RWPE2 (cell line): ENCODE data around the gene LCORL.

Experiments
- ATAC-seq: fragments of 200-7000 bp; cut with Tn5 transposase; 3 replicates; pipeline ENCODE4 v1.9.1; 2021; ENCODE audit warnings: low read depth
- DNase-seq: peaks from one replicate; pipeline ENCODE4 v3.0.0-alpha.2; 2020; ENCODE audit warnings: low spot score
- H3K27ac ChIP-seq: fragments of 450-650 bp; 2 replicates; pipeline ENCODE4 v1.5.1; 2017; ENCODE audit warnings: mild to moderate bottlenecking; ENCODE audit not compliant: poor library complexity, severe bottlenecking
- H3K27me3 ChIP-seq: fragments of 250-450 bp; sonication (Bioruptor Pico); 2 replicates; pipeline ENCODE4 v1.5.1; 2021; ENCODE audit warnings: mild to moderate bottlenecking, moderate library complexity; ENCODE audit not compliant: insufficient read depth, poor library complexity, severe bottlenecking
- H3K36me3 ChIP-seq: fragments of 250-450 bp; sonication (Bioruptor Pico); 2 replicates; pipeline ENCODE4 v1.5.1; 2020; ENCODE audit warnings: low read depth, mild to moderate bottlenecking, moderate library complexity
- H3K4me1 ChIP-seq: fragments of 250-450 bp; sonication (Bioruptor Pico); 2 replicates; pipeline ENCODE4 v1.5.1; 2021; ENCODE audit warnings: mild to moderate bottlenecking, moderate library complexity; ENCODE audit not compliant: insufficient read depth, poor library complexity, severe bottlenecking
- H3K4me3 ChIP-seq: fragments of 250-450 bp; sonication (Bioruptor Pico); 2 replicates; pipeline ENCODE4 v1.5.1; 2021; ENCODE audit warnings: mild to moderate bottlenecking, moderate library complexity; ENCODE audit not compliant: severe bottlenecking
- H3K9me3 ChIP-seq: fragments of 250-450 bp; sonication (Bioruptor Pico); 2 replicates; pipeline ENCODE4 v1.5.1; 2021; ENCODE audit warnings: mild to moderate bottlenecking, moderate library complexity; ENCODE audit not compliant: severe bottlenecking
- TF ChIP-seq, protein P1 (sequence below): fragments of 450-650 bp; IDR thresholded peaks from one replicate; pipeline ENCODE4 v1.5.1; 2017; ENCODE audit warnings: mild to moderate bottlenecking, moderate library complexity; ENCODE audit not compliant: poor library complexity, severe bottlenecking

LCORL gene

DNA sequence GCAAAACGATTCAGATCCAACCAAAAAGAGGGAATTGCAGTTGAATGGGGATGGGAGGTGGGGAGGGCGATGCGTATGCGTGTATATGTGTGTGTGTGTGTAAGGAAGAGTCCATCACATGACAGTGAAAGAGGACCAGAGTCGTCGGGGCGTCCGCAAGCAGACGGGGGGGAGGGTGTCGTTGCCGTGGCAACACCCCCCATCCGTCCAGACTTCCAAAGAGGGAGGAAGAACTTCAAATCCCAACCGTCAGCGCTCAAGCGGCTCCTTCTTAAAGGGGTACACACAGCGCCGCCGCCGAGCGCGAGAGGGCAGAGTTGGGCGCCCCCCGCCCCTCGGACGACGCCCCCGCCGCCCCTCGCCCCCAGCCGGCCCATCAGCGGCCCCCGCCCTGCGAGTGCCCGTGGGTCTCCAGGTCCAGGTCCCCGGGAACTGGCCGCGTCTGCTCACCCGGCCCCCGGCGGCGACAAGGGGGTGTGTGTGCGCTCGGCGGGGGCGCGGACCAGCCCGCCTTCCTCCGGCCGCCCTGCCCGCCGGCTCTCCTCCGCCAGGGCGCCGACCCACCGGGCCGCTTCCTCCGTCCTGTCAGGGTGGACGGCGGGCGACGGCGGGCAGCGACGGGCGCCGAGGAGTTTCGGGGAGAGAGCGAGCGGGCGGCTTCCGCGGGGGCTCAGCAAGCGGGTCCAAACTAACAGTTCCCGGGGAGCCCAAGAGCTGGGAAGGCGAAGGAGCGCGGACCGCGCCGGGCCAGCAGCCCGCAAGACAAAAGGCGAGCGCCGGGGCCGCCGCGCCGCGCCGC, 685 bp downstream of the LCORL start:
- DNase-seq (peak; percentile 72), ATAC-seq (peak; percentile 24)
- Histone ChIP-seq H3K27ac (peak overlapping the region; percentile 71), H3K27me3 (peaks cover 7% of the 10 kb centered on the region), H3K36me3 (no peaks in the 10 kb centered on the region), H3K9me3 (no peaks in the 10 kb centered on the region), H3K4me3 (peak overlapping the region; percentile 91), H3K4me1 (no peaks in the 10 kb centered on the region)
- TF ChIP-seq, protein P1, sequence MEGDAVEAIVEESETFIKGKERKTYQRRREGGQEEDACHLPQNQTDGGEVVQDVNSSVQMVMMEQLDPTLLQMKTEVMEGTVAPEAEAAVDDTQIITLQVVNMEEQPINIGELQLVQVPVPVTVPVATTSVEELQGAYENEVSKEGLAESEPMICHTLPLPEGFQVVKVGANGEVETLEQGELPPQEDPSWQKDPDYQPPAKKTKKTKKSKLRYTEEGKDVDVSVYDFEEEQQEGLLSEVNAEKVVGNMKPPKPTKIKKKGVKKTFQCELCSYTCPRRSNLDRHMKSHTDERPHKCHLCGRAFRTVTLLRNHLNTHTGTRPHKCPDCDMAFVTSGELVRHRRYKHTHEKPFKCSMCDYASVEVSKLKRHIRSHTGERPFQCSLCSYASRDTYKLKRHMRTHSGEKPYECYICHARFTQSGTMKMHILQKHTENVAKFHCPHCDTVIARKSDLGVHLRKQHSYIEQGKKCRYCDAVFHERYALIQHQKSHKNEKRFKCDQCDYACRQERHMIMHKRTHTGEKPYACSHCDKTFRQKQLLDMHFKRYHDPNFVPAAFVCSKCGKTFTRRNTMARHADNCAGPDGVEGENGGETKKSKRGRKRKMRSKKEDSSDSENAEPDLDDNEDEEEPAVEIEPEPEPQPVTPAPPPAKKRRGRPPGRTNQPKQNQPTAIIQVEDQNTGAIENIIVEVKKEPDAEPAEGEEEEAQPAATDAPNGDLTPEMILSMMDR: no peak

DNA sequence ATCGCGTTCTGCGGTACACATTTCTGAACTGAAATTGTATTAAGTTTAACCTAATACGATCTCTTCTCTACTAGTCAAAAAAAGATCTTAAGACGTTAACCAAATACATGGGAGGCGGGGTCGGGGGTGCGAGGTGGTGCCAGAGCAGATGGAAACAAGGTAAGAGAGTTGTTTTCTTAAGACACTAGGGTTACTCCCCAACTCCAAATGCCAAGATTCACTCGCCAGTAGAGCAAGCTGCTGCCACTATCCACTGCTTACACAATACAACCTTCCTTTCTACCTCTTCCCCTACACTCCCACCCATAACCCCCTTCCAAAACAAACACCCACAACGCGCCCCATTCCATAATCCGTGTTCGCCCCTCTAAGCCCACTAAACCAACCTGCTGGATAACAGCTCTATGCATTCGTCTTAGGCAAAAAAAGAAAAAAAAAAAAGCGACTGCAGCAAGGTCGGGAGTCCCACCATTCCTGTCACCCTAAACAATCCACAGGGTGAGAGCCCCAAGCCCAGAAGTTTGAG, 1.3 kb downstream of the LCORL start:
- TF ChIP-seq, protein P1: no peak
- Histone ChIP-seq H3K4me1 (no peaks in the 10 kb centered on the region), H3K4me3 (peak overlapping the region; percentile 91), H3K27ac (peak overlapping the region; percentile 71), H3K27me3 (peaks cover 7% of the 10 kb centered on the region), H3K36me3 (no peaks in the 10 kb centered on the region), H3K9me3 (no peaks in the 10 kb centered on the region)
- DNase-seq (no peak), ATAC-seq (no peak)

DNA sequence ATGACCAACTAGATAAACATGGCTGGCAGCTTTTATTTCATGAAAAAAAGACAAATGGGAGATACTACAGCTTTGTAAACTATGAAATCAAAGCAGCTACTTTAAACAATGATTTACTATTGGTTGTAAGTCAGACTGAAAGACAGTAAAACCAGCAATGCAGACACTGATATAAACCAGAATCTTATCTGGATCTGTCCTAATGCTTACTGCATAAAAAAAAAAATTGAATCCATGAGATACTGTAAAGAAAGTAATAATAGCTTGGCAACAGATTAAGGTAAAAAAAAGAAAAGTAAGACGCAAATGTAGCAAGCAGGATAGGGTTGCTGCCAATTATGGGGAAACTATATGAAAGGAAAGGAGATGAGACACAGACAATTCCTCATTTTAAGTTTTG, 7.3 kb downstream of the LCORL start:
- Histone ChIP-seq H3K4me1 (peaks cover 3% of the 10 kb centered on the region), H3K36me3 (no peaks in the 10 kb centered on the region), H3K27me3 (no peaks in the 10 kb centered on the region), H3K4me3 (no peak overlapping the region), H3K27ac (no peak overlapping the region), H3K9me3 (no peaks in the 10 kb centered on the region)
- ATAC-seq (no peak), DNase-seq (no peak)
- TF ChIP-seq, protein P1: no peak

DNA sequence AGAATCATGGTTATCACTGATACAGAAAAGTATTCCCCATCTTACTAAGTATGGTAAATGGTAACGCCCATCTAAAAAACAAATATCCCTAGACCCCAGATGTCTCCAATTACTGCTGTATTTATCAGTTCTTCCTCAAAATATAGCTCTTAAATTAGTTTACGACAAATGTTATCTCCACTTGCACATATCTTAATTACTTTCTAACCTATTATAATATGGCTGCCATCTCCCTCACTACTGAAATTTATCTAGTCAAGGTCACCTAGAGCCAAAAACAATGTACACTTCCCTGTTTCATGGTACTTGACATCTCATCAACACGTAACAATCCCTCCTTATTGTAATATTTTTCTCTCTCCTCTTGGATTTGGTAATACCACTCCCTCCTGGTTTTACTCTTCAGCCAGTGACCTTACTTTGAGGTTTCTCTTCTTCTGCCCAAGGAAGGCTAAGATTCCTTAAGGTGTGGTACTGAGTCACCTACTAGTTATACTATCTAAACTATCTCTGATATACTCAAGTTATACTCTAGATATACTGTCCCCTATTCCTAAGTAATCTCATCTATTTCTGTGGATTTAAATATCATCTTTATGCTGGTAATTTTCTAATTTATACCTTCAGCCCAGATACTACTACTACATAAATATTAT, 8.6 kb downstream of the LCORL start:
- H3K4me1 ChIP-seq: peaks cover 3% of the 10 kb centered on the region
- H3K27me3 ChIP-seq: no peaks in the 10 kb centered on the region
- DNase-seq: no peak
- H3K27ac ChIP-seq: no peak overlapping the region
- no peak overlapping the region for H3K4me3 ChIP-seq
- H3K36me3 ChIP-seq: no peaks in the 10 kb centered on the region
- TF ChIP-seq, protein P1: no peak
- H3K9me3 ChIP-seq: no peaks in the 10 kb centered on the region
- ATAC-seq: peak; percentile 36; the same call in 1 of the 3 replicates
